GM18517 (cell line): ENCODE data around the gene CBX1.

Experiments
- ATAC-seq: cut with Tn5 transposase; IDR thresholded peaks from one replicate; pipeline ENCODE4 v1.9.1; 2021; ENCODE audit warnings: mild to moderate bottlenecking, moderate library complexity; ENCODE audit not compliant: unreplicated experiment

CBX1 gene

GRCh38 chr17:48101012-48101720 lies at the start of gene CBX1:
Gene CBX1, minus strand, starts transcription at chr17:48101478. Its CDS starts 24,474 bp downstream, at chr17:48077004.
- ATAC-seq = peak; percentile 85

- ATAC-seq = no peak
Observed at GRCh38 chr17:48150597-48151001, 49.3 kb upstream of the CBX1 start.

- ATAC-seq = no peak
Observed at GRCh38 chr17:48149787-48150463, 48.6 kb upstream of the CBX1 start.

- ATAC-seq = no peak
Observed at GRCh38 chr17:48148854-48149786, 47.8 kb upstream of the CBX1 start.

- no peak for ATAC-seq
Observed at GRCh38 chr17:48148029-48148770, 46.9 kb upstream of the CBX1 start.

GRCh38 chr17:48144976-48145798 lies 43.9 kb upstream of the CBX1 start:
- ATAC-seq = no peak

- no peak for ATAC-seq
Observed at GRCh38 chr17:48144231-48144630, 43.0 kb upstream of the CBX1 start.

- ATAC-seq = no peak
Observed at GRCh38 chr17:48143629-48144028, 42.4 kb upstream of the CBX1 start.

- no peak for ATAC-seq
Observed at GRCh38 chr17:48139944-48140343, 38.7 kb upstream of the CBX1 start.

- ATAC-seq = no peak
Observed at GRCh38 chr17:48137656-48138055, 36.4 kb upstream of the CBX1 start.

GRCh38 chr17:48134912-48135480 lies 33.7 kb upstream of the CBX1 start:
- ATAC-seq = no peak

GRCh38 chr17:48132385-48132784 lies 31.1 kb upstream of the CBX1 start:
- no peak for ATAC-seq

GRCh38 chr17:48131216-48131824 lies 30.0 kb upstream of the CBX1 start:
- no peak for ATAC-seq

- no peak for ATAC-seq
Observed at GRCh38 chr17:48129981-48130380, 28.7 kb upstream of the CBX1 start.

GRCh38 chr17:48128400-48128799 lies 27.1 kb upstream of the CBX1 start:
- ATAC-seq = no peak

- no peak for ATAC-seq
Observed at GRCh38 chr17:48127371-48128051, 26.2 kb upstream of the CBX1 start.

GRCh38 chr17:48126532-48126850 lies 25.2 kb upstream of the CBX1 start:
- no peak for ATAC-seq

GRCh38 chr17:48125829-48126531 lies 24.7 kb upstream of the CBX1 start:
- ATAC-seq = no peak
